Vagina (tissue), 2 donors: ENCODE measurements around the gene SLC51A.

Source experiments
- POLR2AphosphoS5 ChIP-seq, 2 donors: sonication (generic); formaldehyde crosslinking; IDR thresholded peaks; one replicate each; pipeline ENCODE4 v1.9.0; 2017; ENCODE audit warnings: antibody characterized with exemption in 2 of 2, mild to moderate bottlenecking in 2 of 2, low read depth in 1 of 2; ENCODE audit not compliant: insufficient read depth in 1 of 2
- TF ChIP-seq, protein P1 (sequence below), 3 experiments: fragments of 450-650 bp in 2 of 3; fragments of 200-600 bp in 1 of 3; sonication (generic) in 1 of 3; IDR thresholded peaks; one replicate each; pipeline ENCODE4 v1.5.1; 2017 to 2019; ENCODE audit warnings: antibody characterized with exemption in 3 of 3, mild to moderate bottlenecking in 2 of 3, moderate library complexity in 2 of 3

DNA sequence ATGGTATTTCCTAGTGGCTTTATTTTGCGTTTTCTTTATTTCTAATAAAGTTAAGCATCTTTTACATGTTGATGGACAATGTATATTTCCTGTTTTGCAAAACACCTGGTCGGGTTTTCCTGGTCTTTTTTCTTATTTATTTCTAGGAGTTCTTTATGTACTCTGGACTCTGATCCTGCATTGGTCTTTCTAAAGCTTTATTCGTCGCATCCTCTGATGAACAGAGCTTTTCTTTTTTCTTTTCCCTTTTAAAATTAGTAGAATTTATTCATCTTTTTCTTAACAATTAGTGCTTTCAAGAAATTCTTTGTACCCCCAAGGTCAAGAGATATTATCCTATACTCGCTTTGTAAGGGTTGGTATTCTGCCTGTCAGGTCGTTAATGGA, 37.3 kb upstream of the SLC51A start:
- TF ChIP-seq, protein P1, sequence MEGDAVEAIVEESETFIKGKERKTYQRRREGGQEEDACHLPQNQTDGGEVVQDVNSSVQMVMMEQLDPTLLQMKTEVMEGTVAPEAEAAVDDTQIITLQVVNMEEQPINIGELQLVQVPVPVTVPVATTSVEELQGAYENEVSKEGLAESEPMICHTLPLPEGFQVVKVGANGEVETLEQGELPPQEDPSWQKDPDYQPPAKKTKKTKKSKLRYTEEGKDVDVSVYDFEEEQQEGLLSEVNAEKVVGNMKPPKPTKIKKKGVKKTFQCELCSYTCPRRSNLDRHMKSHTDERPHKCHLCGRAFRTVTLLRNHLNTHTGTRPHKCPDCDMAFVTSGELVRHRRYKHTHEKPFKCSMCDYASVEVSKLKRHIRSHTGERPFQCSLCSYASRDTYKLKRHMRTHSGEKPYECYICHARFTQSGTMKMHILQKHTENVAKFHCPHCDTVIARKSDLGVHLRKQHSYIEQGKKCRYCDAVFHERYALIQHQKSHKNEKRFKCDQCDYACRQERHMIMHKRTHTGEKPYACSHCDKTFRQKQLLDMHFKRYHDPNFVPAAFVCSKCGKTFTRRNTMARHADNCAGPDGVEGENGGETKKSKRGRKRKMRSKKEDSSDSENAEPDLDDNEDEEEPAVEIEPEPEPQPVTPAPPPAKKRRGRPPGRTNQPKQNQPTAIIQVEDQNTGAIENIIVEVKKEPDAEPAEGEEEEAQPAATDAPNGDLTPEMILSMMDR (IDR thresholded peaks at IDR 0.05) = no peak
- no peak for TF ChIP-seq POLR2AphosphoS5 (IDR thresholded peaks at IDR 0.05; ENCODE audit: insufficient read depth in 1 of 2, low read depth in 1 of 2)
